Naive thymus-derived CD4-positive, alpha-beta T cell (primary cell): ENCODE data around the gene ETS2. TPM values are rescaled to one million over a fixed set of nuclear protein-coding genes. Genes with fewer than 3 reads are reported as not detected.

Source experiments
- ATAC-seq: fragments of 150-1000 bp; cut with Tn5 transposase; 2 replicates; pipeline ENCODE4 v1.10.0; 2021; ENCODE audit warnings: mild to moderate bottlenecking, moderate library complexity
- CTCF ChIA-PET: fragments of 350-600 bp; sonication (Branson Sonifier 250); formaldehyde crosslinking; loops from one replicate; lab custom pipeline; 2021; ENCODE audit warnings: antibody characterized with exemption; lab: Charles Lee
- POLR2A ChIA-PET: fragments of 350-600 bp; sonication (Branson Sonifier 250); formaldehyde crosslinking; loops from one replicate; lab custom pipeline; 2021; ENCODE audit warnings: antibody characterized with exemption, inconsistent platforms; lab: Charles Lee
- DNase-seq, 9 donors: peaks; one replicate each; pipeline versions ENCODE4 v3.0.0 to v3.0.0-alpha.2; 2020 to 2022; ENCODE audit warnings: mixed read lengths in 1 of 9
- H3K27ac ChIP-seq: one replicate; pipeline ENCODE4 v1.7.0; 2013; ENCODE audit warnings: mild to moderate bottlenecking, low read depth, low read length, moderate library complexity
- H3K27me3 ChIP-seq, 2 donors: one replicate each; pipeline ENCODE4 v1.7.0; 2013; ENCODE audit warnings: low read length in 2 of 2, mild to moderate bottlenecking in 2 of 2, moderate library complexity in 2 of 2; ENCODE audit not compliant: control insufficient read depth in 2 of 2, insufficient read depth in 2 of 2
- H3K36me3 ChIP-seq, 3 experiments: 1 replicate in 2 of 3; 2 replicates in 1 of 3; pipeline ENCODE4 v1.7.0; 2013; ENCODE audit warnings: low read length in 3 of 3, mild to moderate bottlenecking in 3 of 3, moderate library complexity in 1 of 3; ENCODE audit not compliant: insufficient read depth in 3 of 3, control insufficient read depth in 2 of 3
- H3K4me1 ChIP-seq, 2 donors: one replicate each; pipeline ENCODE4 v1.7.0; 2013; ENCODE audit warnings: low read length in 2 of 2, mild to moderate bottlenecking in 2 of 2, moderate library complexity in 1 of 2; ENCODE audit not compliant: control insufficient read depth in 2 of 2, insufficient read depth in 2 of 2
- H3K4me3 ChIP-seq: 2 replicates; pipeline ENCODE4 v1.7.0; 2013; ENCODE audit warnings: mild to moderate bottlenecking, low read length
- H3K9me3 ChIP-seq, 3 experiments: 1 replicate in 2 of 3; 2 replicates in 1 of 3; pipeline ENCODE4 v1.7.0; 2013; ENCODE audit warnings: low read length in 3 of 3; ENCODE audit not compliant: control insufficient read depth in 2 of 3
- H3K27ac Mint-ChIP-seq, 9 donors: one replicate each; pipeline ENCODE4 v1.8.0; 2020 to 2022; ENCODE audit warnings: mixed read lengths in 9 of 9, mild to moderate bottlenecking in 8 of 9, moderate library complexity in 5 of 9, inconsistent platforms in 2 of 9
- H3K27me3 Mint-ChIP-seq, 5 donors: one replicate each; pipeline ENCODE4 v1.8.0; 2021 to 2022; ENCODE audit warnings: mixed read lengths in 5 of 5, mild to moderate bottlenecking in 1 of 5
- H3K36me3 Mint-ChIP-seq, 5 donors: one replicate each; pipeline ENCODE4 v1.8.0; 2020 to 2022; ENCODE audit warnings: mixed read lengths in 5 of 5, mild to moderate bottlenecking in 3 of 5, inconsistent platforms in 1 of 5
- H3K4me1 Mint-ChIP-seq, 7 donors: one replicate each; pipeline ENCODE4 v1.8.0; 2020 to 2022; ENCODE audit warnings: mixed read lengths in 7 of 7, mild to moderate bottlenecking in 3 of 7, inconsistent platforms in 1 of 7
- H3K4me3 Mint-ChIP-seq, 10 donors: one replicate each; pipeline ENCODE4 v1.8.0; 2020 to 2022; ENCODE audit warnings: mild to moderate bottlenecking in 10 of 10, mixed read lengths in 10 of 10, moderate library complexity in 6 of 10, inconsistent platforms in 2 of 10
- H3K9me3 Mint-ChIP-seq, 11 donors: one replicate each; pipeline ENCODE4 v1.8.0; 2020 to 2022; ENCODE audit warnings: mixed read lengths in 11 of 11, mild to moderate bottlenecking in 4 of 11, inconsistent platforms in 1 of 11, moderate library complexity in 1 of 11
- intact Hi-C, 2 donors: fragments of 100-400 bp; cut with micrococcal nuclease; formaldehyde crosslinking; loops; one replicate each; pipeline ENCODE4 v1.15.1; 2023
- polyA plus RNA-seq, 2 donors: library from polyadenylated mRNA; unstranded; fragments of 300-500 nt; fragmentation: Illumina TruSeq; gene quantifications; one replicate each; pipeline ENCODE4 v1.2.3, GENCODE V29; 2021
- total RNA-seq, 6 experiments: library from RNA in 5 of 6; stranded (reverse) in 5 of 6; gene quantifications; 1 replicate in 5 of 6; 2 replicates in 1 of 6; pipeline ENCODE4 v1.2.3 and lab custom pipeline; 2021 to 2026

The ETS2 gene
- total and polyA plus RNA-seq, 7 experiments from 2014 or later: 3.4 to 61.1 (median 17.1) TPM

DNA sequence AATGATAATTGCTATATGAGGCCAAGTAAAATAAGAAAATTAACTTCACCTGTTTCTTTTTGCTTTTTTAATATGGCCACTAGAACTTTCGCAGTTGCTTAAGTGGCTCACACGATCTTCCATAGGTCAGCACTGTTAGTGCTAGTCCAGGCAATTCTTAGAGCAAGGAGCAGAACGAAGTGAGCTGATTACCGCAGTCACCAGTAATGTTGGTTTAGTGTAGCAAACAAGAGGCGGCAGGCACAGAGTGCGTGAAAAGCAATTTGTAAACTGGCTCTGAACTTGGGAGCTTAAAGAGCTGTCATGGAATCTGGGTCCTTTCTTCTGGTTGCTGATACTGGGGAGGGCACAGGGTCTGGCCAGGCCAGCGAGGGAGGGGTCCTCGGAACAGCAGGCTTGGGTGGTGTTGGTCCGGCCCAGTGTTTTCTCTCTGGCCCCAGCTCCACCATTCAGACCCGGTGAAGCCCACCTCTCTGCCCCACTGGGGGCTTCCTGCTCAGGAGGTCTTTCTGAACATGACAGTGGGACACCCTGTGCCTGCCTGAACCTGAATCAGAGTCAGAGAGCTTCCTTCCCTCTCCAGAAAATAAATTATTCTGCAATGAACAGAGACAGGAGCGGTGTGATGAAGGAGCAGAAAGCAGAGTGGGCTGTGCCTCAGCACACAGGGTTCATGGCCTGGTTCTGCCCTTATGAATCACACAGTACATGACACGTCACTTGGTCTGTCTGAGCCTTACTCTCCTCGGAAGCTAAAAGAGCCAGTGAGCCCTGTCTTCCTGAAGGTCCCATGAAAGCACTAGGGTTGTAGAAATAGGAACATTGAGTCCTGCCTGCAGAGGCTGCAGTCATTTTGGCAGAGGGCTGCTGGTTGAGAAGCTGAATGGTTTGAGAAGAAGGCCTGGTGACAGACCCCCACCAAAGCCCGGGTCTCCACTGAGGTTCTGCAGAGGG, 11.9 kb downstream of the ETS2 start:
- peak overlapping the region in 1 of 9 donors; percentile 14 for H3K27ac Mint-ChIP-seq
- H3K4me3 ChIP-seq: no peak overlapping the region
- no peaks in the 10 kb centered on the region for H3K4me1 ChIP-seq
- H3K27ac ChIP-seq: no peak overlapping the region
- H3K36me3 Mint-ChIP-seq: peaks cover 28 to 90% (median 73%) of the 10 kb centered on the region in 5 donors
- ATAC-seq (peak; percentile 63), DNase-seq (no peak)
- H3K27me3 Mint-ChIP-seq: no peaks in the 10 kb centered on the region
- peaks cover 17 to 90% (median 43%) of the 10 kb centered on the region in 3 experiments for H3K36me3 ChIP-seq
- H3K4me3 Mint-ChIP-seq: no peak overlapping the region
- no peaks in the 10 kb centered on the region for H3K9me3 ChIP-seq
- ChIA-PET POLR2A (interaction anchor here (0.5 kb wide), 1 partner anchor 10 kb away, joined by 3 read pairs; no protein-coding TSS in a partner anchor), CTCF (no interaction called here)
- peaks cover 0 to 4% (median 0%) of the 10 kb centered on the region in 11 donors for H3K9me3 Mint-ChIP-seq
- no peaks in the 10 kb centered on the region for H3K4me1 Mint-ChIP-seq
- intact Hi-C loops: no loop called here
- no peaks in the 10 kb centered on the region for H3K27me3 ChIP-seq

DNA sequence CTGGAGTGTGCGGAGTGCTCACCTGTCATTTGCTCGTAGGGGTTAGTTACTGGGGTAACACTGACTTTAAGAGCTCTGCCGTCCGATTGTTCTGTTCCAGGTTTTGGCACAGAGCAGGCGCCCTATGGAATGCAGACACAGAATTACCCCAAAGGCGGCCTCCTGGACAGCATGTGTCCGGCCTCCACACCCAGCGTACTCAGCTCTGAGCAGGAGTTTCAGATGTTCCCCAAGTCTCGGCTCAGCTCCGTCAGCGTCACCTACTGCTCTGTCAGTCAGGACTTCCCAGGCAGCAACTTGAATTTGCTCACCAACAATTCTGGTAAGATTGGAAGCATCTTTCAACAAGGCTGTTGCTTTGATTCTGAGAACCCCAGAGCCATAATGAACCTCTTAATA, 12.6 kb downstream of the ETS2 start:
- CTCF ChIA-PET: no interaction called here
- intact Hi-C loops: no loop called here

DNA sequence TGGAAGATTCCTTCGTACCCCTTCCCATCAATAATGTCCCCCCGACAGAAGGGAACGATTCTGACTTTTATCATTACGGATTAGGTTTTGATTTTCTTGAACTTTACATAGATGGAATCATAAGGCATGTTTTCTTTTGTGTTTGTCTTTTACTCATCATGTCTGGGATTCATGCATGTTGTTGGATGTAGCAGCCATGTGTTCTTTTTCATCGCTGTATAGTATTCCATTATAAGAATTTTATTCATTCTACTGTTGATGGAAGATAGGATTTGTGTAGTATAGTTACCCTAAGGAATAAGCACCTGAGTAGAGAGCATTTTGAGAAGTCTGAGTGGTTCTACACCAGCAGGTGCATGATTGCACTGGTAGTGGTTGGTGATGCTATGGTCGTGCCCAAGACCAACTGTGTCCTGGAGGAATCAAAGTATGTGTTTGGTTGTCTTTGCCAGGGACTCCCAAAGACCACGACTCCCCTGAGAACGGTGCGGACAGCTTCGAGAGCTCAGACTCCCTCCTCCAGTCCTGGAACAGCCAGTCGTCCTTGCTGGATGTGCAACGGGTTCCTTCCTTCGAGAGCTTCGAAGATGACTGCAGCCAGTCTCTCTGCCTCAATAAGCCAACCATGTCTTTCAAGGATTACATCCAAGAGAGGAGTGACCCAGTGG, 13.5 kb downstream of the ETS2 start:
- Mint-ChIP-seq H3K4me3 (no peak overlapping the region), H3K36me3 (peaks cover 26 to 90% (median 70%) of the 10 kb centered on the region in 5 donors), H3K27ac (no peak overlapping the region), H3K4me1 (no peaks in the 10 kb centered on the region), H3K9me3 (peaks cover 0 to 4% (median 0%) of the 10 kb centered on the region in 11 donors), H3K27me3 (no peaks in the 10 kb centered on the region)
- no peak for DNase-seq
- Histone ChIP-seq H3K4me3 (no peak overlapping the region), H3K9me3 (no peaks in the 10 kb centered on the region), H3K27ac (no peak overlapping the region), H3K27me3 (no peaks in the 10 kb centered on the region), H3K4me1 (no peaks in the 10 kb centered on the region), H3K36me3 (peaks cover 17 to 95% (median 43%) of the 10 kb centered on the region in 3 experiments)
- POLR2A ChIA-PET: no interaction called here
- intact Hi-C loops: no loop called here
- CTCF ChIA-PET: no interaction called here
- no peak for ATAC-seq

More for the DNA sequence above, 12.6 kb downstream of the ETS2 start:
- Histone ChIP-seq H3K27ac (no peak overlapping the region), H3K36me3 (peaks cover 17 to 90% (median 43%) of the 10 kb centered on the region in 3 experiments), H3K27me3 (no peaks in the 10 kb centered on the region), H3K9me3 (no peaks in the 10 kb centered on the region), H3K4me1 (no peaks in the 10 kb centered on the region), H3K4me3 (no peak overlapping the region)
- POLR2A ChIA-PET: no interaction called here
- Mint-ChIP-seq H3K27me3 (no peaks in the 10 kb centered on the region), H3K9me3 (peaks cover 0 to 4% (median 0%) of the 10 kb centered on the region in 11 donors), H3K4me3 (no peak overlapping the region), H3K27ac (no peak overlapping the region), H3K4me1 (no peaks in the 10 kb centered on the region), H3K36me3 (peaks cover 28 to 90% (median 74%) of the 10 kb centered on the region in 5 donors)
- ATAC-seq (no peak), DNase-seq (no peak)

DNA sequence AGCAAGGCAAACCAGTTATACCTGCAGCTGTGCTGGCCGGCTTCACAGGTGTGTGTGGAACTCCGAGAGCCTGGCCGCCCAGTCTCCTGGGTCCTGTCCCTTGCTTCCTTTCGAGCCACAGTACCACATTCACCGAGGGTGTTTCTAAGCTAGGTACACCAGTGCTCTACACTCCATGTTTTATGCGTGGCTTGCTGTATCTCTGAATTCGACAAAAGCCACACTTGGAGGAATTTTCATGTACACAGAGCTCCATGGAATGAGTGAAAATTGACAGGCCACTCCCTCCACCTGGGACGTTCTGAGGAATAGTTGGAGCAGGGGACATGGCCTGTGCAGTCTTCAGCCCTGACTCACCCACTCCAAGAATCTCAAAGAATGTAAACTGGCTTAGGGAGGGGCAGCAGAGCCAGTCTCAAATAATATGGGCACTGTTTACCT, 14.0 kb downstream of the ETS2 start:
- H3K9me3 Mint-ChIP-seq: peaks cover 0 to 4% (median 0%) of the 10 kb centered on the region in 11 donors
- Histone ChIP-seq H3K27ac (no peak overlapping the region), H3K27me3 (no peaks in the 10 kb centered on the region), H3K9me3 (no peaks in the 10 kb centered on the region), H3K4me3 (no peak overlapping the region), H3K36me3 (peaks cover 14 to 91% (median 43%) of the 10 kb centered on the region in 3 experiments), H3K4me1 (no peaks in the 10 kb centered on the region)
- no peak overlapping the region for H3K4me3 Mint-ChIP-seq
- H3K36me3 Mint-ChIP-seq: peaks cover 21 to 89% (median 67%) of the 10 kb centered on the region in 5 donors
- intact Hi-C loops: no loop called here
- no peaks in the 10 kb centered on the region for H3K27me3 Mint-ChIP-seq
- POLR2A ChIA-PET: no interaction called here
- H3K27ac Mint-ChIP-seq: peak overlapping the region in 1 of 9 donors; percentile 18
- H3K4me1 Mint-ChIP-seq: no peaks in the 10 kb centered on the region
- ATAC-seq (no peak), DNase-seq (no peak)
- CTCF ChIA-PET: no interaction called here

DNA sequence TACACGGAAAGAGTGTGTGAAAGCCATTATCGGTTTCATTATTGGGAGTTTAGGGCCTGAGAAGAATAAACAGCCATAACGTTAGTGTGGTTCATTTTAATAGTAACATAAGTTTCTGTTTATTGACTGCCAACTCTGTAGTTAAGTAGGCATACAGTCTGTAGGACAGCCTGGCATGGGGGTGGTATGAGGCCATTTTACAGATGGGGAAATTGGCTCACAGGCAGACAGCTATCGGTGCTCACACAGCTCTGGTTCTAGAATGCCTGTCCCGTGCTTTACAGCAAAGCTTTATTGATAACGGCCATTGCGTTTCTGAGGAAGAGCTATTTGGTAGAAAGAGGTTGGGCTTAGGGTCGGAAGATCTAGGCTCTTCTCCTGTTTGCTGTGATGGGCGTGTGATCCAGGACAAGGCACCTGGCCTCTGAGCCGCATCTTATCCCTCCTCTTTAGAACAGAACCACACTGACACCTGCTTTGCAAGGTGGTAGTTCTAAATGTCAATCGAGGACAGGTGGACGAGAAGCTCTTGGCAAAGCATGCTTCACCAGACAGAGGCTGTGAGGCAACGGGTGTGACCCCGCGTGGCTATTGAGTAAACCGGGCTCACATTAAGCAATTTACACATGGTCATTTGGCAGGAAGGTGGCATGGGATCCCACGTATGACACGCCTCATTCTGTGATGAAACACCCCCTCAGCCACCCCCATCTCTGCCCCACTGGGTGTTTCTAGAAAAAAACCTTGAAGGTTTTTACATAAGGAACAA, 14.9 kb downstream of the ETS2 start:
- Mint-ChIP-seq H3K27ac (peak overlapping the region in 1 of 9 donors; percentile 18), H3K27me3 (no peaks in the 10 kb centered on the region), H3K4me3 (no peak overlapping the region), H3K4me1 (no peaks in the 10 kb centered on the region), H3K36me3 (peaks cover 11 to 83% (median 63%) of the 10 kb centered on the region in 5 donors), H3K9me3 (peaks cover 0 to 4% (median 0%) of the 10 kb centered on the region in 11 donors)
- Histone ChIP-seq H3K27me3 (no peaks in the 10 kb centered on the region), H3K4me1 (no peaks in the 10 kb centered on the region), H3K9me3 (no peaks in the 10 kb centered on the region), H3K36me3 (peaks cover 9 to 82% (median 43%) of the 10 kb centered on the region in 3 experiments), H3K27ac (no peak overlapping the region), H3K4me3 (no peak overlapping the region)
- ATAC-seq (peak; percentile 69), DNase-seq (no peak)
- POLR2A ChIA-PET: no interaction called here
- CTCF ChIA-PET: interaction anchor here (0.6 kb wide), 1 partner anchor 15 kb away, joined by 3 read pairs; no protein-coding TSS in a partner anchor
- intact Hi-C loops: no loop called here

DNA sequence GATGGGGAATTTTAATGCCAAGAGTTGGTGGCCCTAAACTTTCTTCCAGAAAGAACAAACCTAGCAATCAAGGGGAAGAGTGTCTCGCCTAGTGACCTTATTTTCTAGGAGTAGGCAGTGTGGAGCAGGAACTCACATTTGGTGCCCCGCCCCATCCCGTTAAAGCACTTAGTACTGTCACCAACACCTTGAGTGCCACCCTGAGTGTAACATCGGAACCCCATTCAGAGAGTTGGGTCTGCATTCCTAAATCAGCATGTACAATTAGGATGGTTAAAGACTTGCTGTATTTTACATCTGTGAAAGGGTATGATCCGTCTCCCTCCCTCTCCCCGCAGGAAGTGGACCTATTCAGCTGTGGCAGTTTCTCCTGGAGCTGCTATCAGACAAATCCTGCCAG, 15.5 kb downstream of the ETS2 start:
- Histone ChIP-seq H3K9me3 (no peaks in the 10 kb centered on the region), H3K4me3 (no peak overlapping the region), H3K4me1 (no peaks in the 10 kb centered on the region), H3K27ac (no peak overlapping the region), H3K36me3 (peaks cover 9 to 80% (median 41%) of the 10 kb centered on the region in 3 experiments), H3K27me3 (no peaks in the 10 kb centered on the region)
- ChIA-PET POLR2A (no interaction called here), CTCF (interaction anchor here (0.6 kb wide), 1 partner anchor 14 kb away, joined by 3 read pairs; no protein-coding TSS in a partner anchor)
- DNase-seq: no peak
- Mint-ChIP-seq H3K27ac (no peak overlapping the region), H3K4me3 (no peak overlapping the region), H3K4me1 (no peaks in the 10 kb centered on the region), H3K9me3 (peaks cover 0 to 4% (median 0%) of the 10 kb centered on the region in 11 donors), H3K36me3 (peaks cover 11 to 82% (median 59%) of the 10 kb centered on the region in 5 donors), H3K27me3 (no peaks in the 10 kb centered on the region)
- ATAC-seq: no peak
- intact Hi-C loops: no loop called here
